ENCODE data around the gene GPR21.

The GPR21 gene

DNA sequence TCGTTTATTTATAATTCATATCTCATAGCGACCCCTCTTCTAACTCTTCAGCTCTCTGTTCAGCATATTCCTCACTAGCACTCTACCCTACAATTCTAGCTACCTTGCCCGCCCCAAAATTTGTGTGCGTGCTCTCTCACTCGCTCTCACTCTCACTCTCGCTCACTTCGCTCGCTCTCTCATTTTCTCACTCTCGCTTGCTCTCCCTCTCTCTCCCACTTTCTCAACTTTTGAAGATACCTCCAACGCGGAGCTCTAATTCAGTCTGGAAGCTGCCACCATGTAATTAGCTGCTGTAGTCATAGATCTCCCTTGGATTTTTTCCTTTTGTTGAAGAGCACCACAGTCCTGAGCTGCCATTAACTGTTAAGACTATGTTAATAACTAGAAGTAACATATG is 30.4 kb downstream of the GPR21 start:
- DNase-seq (ENCODE audit: low read depth in 3 of 3): no peak

DNA sequence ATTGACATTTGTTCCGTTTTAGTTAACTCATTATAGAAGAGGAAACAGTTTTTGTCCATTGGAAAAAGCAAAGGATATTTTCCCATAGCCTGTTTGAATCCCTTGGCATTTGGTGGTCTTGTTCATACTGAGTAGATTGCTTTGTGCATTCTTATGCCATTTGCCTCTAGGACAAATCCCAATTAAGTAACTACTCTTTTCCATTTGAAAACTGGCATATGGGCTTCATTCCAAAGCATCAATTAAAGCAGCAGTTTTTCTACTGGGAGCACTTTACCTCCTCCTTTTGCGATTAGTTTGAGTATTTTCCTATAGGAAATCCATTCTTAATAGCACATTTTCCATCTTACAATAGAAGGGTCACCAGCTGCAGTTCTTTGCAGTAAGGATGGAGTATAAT is 31.2 kb downstream of the GPR21 start:
- no peak for DNase-seq (ENCODE audit: low read depth in 3 of 3)

DNA sequence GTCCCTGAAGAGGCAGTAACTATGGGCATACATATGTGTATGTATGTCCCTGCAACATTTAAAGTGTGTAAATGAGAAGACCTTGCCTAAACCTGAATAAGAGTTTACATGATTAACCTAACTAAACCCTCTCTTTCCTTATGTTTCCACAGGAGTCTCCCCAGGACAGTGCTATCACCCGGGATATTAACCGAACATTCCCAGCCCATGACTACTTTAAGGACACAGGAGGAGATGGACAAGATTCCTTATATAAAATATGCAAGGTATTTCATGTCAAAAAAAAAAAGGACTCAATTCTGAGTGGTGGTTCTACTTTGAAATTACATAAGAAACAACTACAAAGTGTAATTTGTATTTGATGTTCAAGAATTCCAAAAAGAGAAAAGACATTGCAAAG is 31.7 kb downstream of the GPR21 start:
- no peak for DNase-seq (ENCODE audit: low read depth in 3 of 3)

- DNase-seq (ENCODE audit: low read depth in 3 of 3): no peak
Observed at GRCh38 chr9:123067136-123067535, 33.7 kb downstream of the GPR21 start.

DNA sequence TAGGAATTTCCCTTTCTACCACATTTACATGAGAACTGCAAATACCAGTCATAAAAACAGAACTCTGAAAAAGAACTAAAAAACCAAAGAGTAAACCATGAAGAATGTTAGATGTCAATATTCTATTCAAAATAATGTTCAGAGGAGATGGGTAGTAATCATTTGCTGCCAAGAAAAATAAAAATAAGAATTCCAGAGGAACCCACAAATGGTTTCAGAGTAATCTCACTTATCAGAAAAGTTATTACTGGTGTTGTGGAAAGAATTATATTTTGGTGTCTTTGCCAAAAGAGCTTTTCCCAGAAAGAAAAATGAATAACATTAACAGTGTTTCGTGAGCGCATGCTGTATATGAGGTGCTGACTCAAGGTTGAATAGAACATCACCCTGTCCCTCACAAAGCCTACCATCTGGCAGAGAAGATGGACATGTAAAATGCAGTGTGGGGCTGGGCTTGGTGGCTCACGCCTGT is 35.6 kb downstream of the GPR21 start:
- DNase-seq (ENCODE audit: low read depth in 3 of 3): no peak

GRCh38 chr9:123070198-123070597 is 36.7 kb downstream of the GPR21 start:
- no peak for DNase-seq (ENCODE audit: low read depth in 3 of 3)

DNA sequence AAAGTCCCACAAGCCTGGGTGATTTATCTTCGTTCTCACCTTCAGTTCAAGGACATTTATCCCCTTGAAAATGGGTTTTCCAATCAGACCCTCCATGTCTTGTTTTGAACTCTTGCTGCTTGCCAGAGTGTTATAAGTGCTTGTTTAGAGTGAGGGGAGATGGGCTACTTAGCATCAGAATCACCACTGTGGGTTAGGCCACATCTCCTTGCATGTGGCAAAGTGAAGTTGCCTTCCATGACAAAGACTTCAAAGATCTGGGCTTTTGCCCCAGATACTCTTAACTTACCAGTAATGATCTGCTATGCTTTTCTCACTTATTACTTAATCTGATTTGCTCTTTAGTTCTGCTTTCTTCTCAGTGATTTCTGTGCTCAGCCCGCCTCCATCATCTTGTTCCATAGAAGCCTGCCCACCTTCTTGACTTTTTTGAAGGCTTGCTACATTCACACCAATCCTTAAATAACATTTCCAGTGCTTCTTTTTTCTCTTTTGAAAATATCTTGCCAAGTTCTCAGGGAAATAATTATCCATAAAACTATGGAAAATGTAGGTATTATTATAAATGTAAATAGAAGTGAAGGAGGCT is 39.0 kb downstream of the GPR21 start:
- DNase-seq (ENCODE audit: low read depth in 3 of 3): no peak

DNA sequence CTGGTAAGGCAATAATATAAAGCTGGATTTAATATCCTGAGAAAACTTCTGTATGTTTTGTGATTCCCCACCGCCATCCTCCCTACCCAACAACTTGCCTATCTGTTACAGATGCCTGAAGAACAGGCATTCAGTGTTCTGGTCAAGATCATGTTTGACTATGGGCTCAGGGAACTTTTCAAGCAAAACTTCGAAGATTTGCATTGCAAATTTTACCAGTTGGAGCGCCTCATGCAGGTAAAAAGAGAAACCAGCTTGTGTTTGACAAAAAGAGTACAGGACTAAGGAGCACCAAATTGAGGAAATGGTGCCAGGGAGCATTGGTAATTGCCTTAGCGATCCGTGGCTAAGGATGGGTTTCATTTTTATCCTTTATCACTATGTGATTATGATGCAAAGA is 40.0 kb downstream of the GPR21 start:
- no peak for DNase-seq (ENCODE audit: low read depth in 3 of 3)

DNA sequence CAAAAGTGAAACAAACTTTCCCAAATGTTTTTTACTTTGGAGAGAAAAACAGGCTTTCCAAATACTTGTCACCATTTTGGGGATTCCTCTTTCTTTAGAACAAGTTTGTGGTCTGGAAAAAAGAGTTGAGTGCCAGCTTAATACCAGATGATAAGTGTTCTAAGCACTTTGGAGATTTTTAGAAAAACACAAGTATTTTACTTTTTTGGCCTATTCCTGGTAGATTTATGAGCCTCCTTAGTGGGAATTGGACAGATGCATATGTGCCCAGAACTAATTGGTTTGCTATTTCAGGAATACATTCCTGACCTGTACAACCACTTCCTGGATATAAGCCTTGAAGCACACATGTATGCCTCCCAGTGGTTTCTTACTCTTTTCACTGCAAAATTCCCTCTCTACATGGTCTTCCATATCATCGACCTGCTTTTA is 40.5 kb downstream of the GPR21 start:
- DNase-seq (ENCODE audit: low read depth in 3 of 3): no peak

DNA sequence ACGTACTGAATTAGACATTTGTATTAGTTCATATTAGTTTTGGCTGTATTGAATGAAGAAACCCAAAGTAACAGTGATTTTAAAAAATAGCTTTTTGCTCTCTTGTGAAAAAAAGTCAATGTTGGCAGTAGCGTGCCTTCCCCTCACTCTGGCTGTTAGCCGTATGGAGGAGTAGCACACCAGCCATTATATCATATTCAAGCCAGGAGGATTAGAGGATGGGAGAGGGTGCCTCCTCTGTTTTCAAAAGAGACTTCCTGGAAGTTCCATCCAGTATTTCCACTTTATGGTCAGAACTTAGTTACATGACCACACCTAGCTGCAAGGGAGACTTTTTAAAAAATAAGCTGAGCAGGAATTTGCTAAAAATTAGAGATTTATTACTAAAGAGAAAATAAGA is 41.2 kb downstream of the GPR21 start:
- no peak for DNase-seq (ENCODE audit: low read depth in 3 of 3)

GRCh38 chr9:123080444-123080843 is 47.0 kb downstream of the GPR21 start:
- no peak for DNase-seq (ENCODE audit: low read depth in 3 of 3)

DNA sequence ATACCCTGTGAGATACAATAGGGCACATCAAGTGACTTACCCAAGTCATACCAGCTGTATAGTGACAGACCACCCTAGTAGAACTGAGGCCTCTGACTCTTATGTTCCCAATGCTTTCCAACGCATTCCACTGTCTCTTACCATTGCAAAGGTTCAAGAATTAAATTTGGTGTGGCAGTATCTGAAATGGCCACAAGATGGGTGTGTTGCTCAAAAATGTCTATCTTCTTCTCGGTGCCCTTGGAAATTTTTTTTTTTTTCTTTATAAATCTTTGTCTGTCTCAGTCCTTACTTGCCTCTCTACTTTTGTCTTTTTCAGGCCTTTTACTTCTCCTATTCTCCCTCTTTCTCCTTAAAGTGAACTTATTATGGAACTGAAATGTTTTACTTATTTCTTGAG is 48.4 kb downstream of the GPR21 start:
- DNase-seq (ENCODE audit: low read depth in 3 of 3): no peak

DNA sequence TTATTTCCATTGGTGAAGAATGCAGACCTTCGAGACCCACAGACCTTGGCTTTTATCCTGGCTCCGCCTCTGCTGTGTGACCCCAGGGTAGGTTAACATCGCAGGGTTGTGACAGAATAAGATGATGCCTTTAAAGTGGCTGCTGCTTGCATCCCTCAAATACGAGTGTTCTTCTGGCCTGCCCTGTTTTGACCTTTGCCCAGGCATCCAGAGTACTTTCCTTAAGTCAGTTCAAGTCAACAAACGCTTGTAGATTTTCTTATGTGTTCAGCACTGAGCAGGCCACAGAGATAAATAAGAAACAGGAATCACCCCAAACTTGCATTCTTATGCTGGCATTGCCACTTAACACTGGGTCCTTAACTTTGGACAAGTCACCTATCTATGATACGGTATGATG is 50.2 kb downstream of the GPR21 start:
- no peak for DNase-seq (ENCODE audit: low read depth in 3 of 3)

- no peak for DNase-seq (ENCODE audit: low read depth in 3 of 3)
Observed at GRCh38 chr9:123084256-123084655, 50.8 kb downstream of the GPR21 start.
